BLaER1 (cell line): ENCODE measurements around the gene ACAD11.

ENCODE experiments used
- H3K27ac ChIP-seq: shearing (Covaris generic); formaldehyde crosslinking; 2 replicates; pipeline ENCODE4 v1.8.1; 2022
- H3K27me3 ChIP-seq: shearing (Covaris generic); formaldehyde crosslinking; 2 replicates; pipeline ENCODE4 v1.8.1; 2022
- H3K36me3 ChIP-seq: shearing (Covaris generic); formaldehyde crosslinking; 2 replicates; pipeline ENCODE4 v1.8.1; 2022
- H3K4me1 ChIP-seq: shearing (Covaris generic); formaldehyde crosslinking; 2 replicates; pipeline ENCODE4 v1.8.1; 2022
- H3K4me2 ChIP-seq: shearing (Covaris generic); formaldehyde crosslinking; 2 replicates; pipeline ENCODE4 v1.8.1; 2022
- H3K4me3 ChIP-seq: shearing (Covaris generic); formaldehyde crosslinking; 2 replicates; pipeline ENCODE4 v1.8.1; 2022
- H3K9ac ChIP-seq: shearing (Covaris generic); formaldehyde crosslinking; 2 replicates; pipeline ENCODE4 v1.8.1; 2022
- H3K9me3 ChIP-seq: shearing (Covaris generic); formaldehyde crosslinking; 2 replicates; pipeline ENCODE4 v1.8.1; 2022
- H4K20me1 ChIP-seq: shearing (Covaris generic); formaldehyde crosslinking; 2 replicates; pipeline ENCODE4 v1.8.1; 2022
- Cebpa-rat ChIP-seq: shearing (Covaris generic); IDR thresholded peaks from 2 replicates; pipeline ENCODE4 v1.8.1; 2022

Gene ACAD11

GRCh38 chr3:132549890-132550578 lies 109.6 kb downstream of the ACAD11 start:
- Histone ChIP-seq H3K4me1 (peaks cover 17% of the 10 kb centered on the region), H3K36me3 (no peaks in the 10 kb centered on the region), H3K9ac (no peak overlapping the region), H3K4me3 (no peak overlapping the region), H3K9me3 (peaks cover 9% of the 10 kb centered on the region; the same call in 1 of the 2 replicates), H3K27me3 (no peaks in the 10 kb centered on the region), H4K20me1 (no peaks in the 10 kb centered on the region), H3K4me2 (peak overlapping the region; percentile 42), H3K27ac (no peak overlapping the region)
- TF ChIP-seq Cebpa-rat = no peak

GRCh38 chr3:132549169-132549568 lies 110.4 kb downstream of the ACAD11 start:
- H3K36me3 ChIP-seq = no peaks in the 10 kb centered on the region
- peaks cover 9% of the 10 kb centered on the region; the same call in 1 of the 2 replicates for H3K9me3 ChIP-seq
- H3K4me3 ChIP-seq = no peak overlapping the region
- H3K4me2 ChIP-seq = no peak overlapping the region
- H3K27ac ChIP-seq = no peak overlapping the region
- no peak overlapping the region for H3K9ac ChIP-seq
- H3K27me3 ChIP-seq = no peaks in the 10 kb centered on the region
- no peaks in the 10 kb centered on the region for H4K20me1 ChIP-seq
- no peak for TF ChIP-seq Cebpa-rat
- peaks cover 17% of the 10 kb centered on the region for H3K4me1 ChIP-seq

- Histone ChIP-seq H3K4me3 (no peak overlapping the region), H3K4me2 (no peak overlapping the region), H3K27me3 (no peaks in the 10 kb centered on the region), H3K4me1 (peaks cover 9% of the 10 kb centered on the region), H3K9ac (no peak overlapping the region), H3K27ac (no peak overlapping the region), H3K36me3 (peaks cover 18% of the 10 kb centered on the region), H4K20me1 (no peaks in the 10 kb centered on the region), H3K9me3 (peaks cover 9% of the 10 kb centered on the region; the same call in 1 of the 2 replicates)
- TF ChIP-seq Cebpa-rat = no peak
These were observed 114.1 kb downstream of the ACAD11 start for GRCh38 chr3:132545471-132545870.

GRCh38 chr3:132544130-132544529 lies 115.5 kb downstream of the ACAD11 start:
- no peak overlapping the region for H3K4me3 ChIP-seq
- H3K27ac ChIP-seq = no peak overlapping the region
- peaks cover 28% of the 10 kb centered on the region for H3K36me3 ChIP-seq
- H3K4me2 ChIP-seq = no peak overlapping the region
- H4K20me1 ChIP-seq = no peaks in the 10 kb centered on the region
- peaks cover 9% of the 10 kb centered on the region; the same call in 1 of the 2 replicates for H3K9me3 ChIP-seq
- H3K27me3 ChIP-seq = no peaks in the 10 kb centered on the region
- no peak overlapping the region for H3K9ac ChIP-seq
- H3K4me1 ChIP-seq = no peaks in the 10 kb centered on the region
- no peak for TF ChIP-seq Cebpa-rat

GRCh38 chr3:132543011-132543739 lies 116.4 kb downstream of the ACAD11 start:
- Histone ChIP-seq H3K4me1 (no peaks in the 10 kb centered on the region), H3K9ac (no peak overlapping the region), H3K27me3 (no peaks in the 10 kb centered on the region), H3K4me2 (no peak overlapping the region), H4K20me1 (no peaks in the 10 kb centered on the region), H3K9me3 (peaks cover 5% of the 10 kb centered on the region; the same call in 1 of the 2 replicates), H3K27ac (no peak overlapping the region), H3K4me3 (no peak overlapping the region), H3K36me3 (peaks cover 33% of the 10 kb centered on the region)
- no peak for TF ChIP-seq Cebpa-rat

GRCh38 chr3:132542577-132542976 lies 117.0 kb downstream of the ACAD11 start:
- Histone ChIP-seq H3K36me3 (peaks cover 39% of the 10 kb centered on the region), H3K27ac (no peak overlapping the region), H3K9ac (no peak overlapping the region), H3K4me2 (no peak overlapping the region), H4K20me1 (no peaks in the 10 kb centered on the region), H3K4me1 (no peaks in the 10 kb centered on the region), H3K27me3 (no peaks in the 10 kb centered on the region), H3K4me3 (no peak overlapping the region), H3K9me3 (no peaks in the 10 kb centered on the region)
- TF ChIP-seq Cebpa-rat = no peak

GRCh38 chr3:132539681-132540080 lies 119.9 kb downstream of the ACAD11 start:
- Histone ChIP-seq H3K9me3 (no peaks in the 10 kb centered on the region), H3K4me3 (no peak overlapping the region), H3K4me1 (no peaks in the 10 kb centered on the region), H3K27me3 (no peaks in the 10 kb centered on the region), H3K9ac (no peak overlapping the region), H3K36me3 (peaks cover 62% of the 10 kb centered on the region), H3K4me2 (no peak overlapping the region), H4K20me1 (no peaks in the 10 kb centered on the region), H3K27ac (no peak overlapping the region)
- TF ChIP-seq Cebpa-rat = no peak

- Histone ChIP-seq H3K27ac (no peak overlapping the region), H4K20me1 (no peaks in the 10 kb centered on the region), H3K36me3 (peaks cover 78% of the 10 kb centered on the region)
These were observed 121.5 kb downstream of the ACAD11 start for GRCh38 chr3:132538072-132538471.

GRCh38 chr3:132537297-132537696 lies 122.3 kb downstream of the ACAD11 start:
- H4K20me1 ChIP-seq = no peaks in the 10 kb centered on the region
- no peaks in the 10 kb centered on the region for H3K4me1 ChIP-seq
- TF ChIP-seq Cebpa-rat = no peak

More at GRCh38 chr3:132538072-132538471, 121.5 kb downstream of the ACAD11 start:
- Histone ChIP-seq H3K4me2 (no peak overlapping the region), H3K9me3 (no peaks in the 10 kb centered on the region), H3K9ac (no peak overlapping the region), H3K4me1 (no peaks in the 10 kb centered on the region), H3K4me3 (no peak overlapping the region), H3K27me3 (no peaks in the 10 kb centered on the region)
- TF ChIP-seq Cebpa-rat = no peak

More at GRCh38 chr3:132537297-132537696, 122.3 kb downstream of the ACAD11 start:
- Histone ChIP-seq H3K4me2 (no peak overlapping the region), H3K9me3 (no peaks in the 10 kb centered on the region), H3K9ac (no peak overlapping the region), H3K4me3 (no peak overlapping the region), H3K27me3 (no peaks in the 10 kb centered on the region), H3K27ac (no peak overlapping the region), H3K36me3 (peaks cover 84% of the 10 kb centered on the region)
